LNCAP (cell line): Measurements from ENCODE around the gene PABPC1L.

Experiments used
- CTCF ChIP-seq: fragments of 450-650 bp; IDR thresholded peaks from 2 replicates; pipeline ENCODE4 v1.5.1; 2017; ENCODE audit warnings: mild to moderate bottlenecking

Gene PABPC1L

GRCh38 chr20:44911264-44911921, 1.5 kb downstream of the PABPC1L start:
- TF ChIP-seq CTCF, result peak; percentile 80

GRCh38 chr20:44912189-44912588, 2.3 kb downstream of the PABPC1L start:
- no peak for TF ChIP-seq CTCF

- TF ChIP-seq CTCF, result no peak
These were observed 5.1 kb downstream of the PABPC1L start for GRCh38 chr20:44914924-44915323.

- no peak for TF ChIP-seq CTCF
These were observed 6.7 kb downstream of the PABPC1L start for GRCh38 chr20:44916586-44916985.

- TF ChIP-seq CTCF, result no peak
These were observed 7.5 kb downstream of the PABPC1L start for GRCh38 chr20:44917399-44917798.

GRCh38 chr20:44918342-44918741, 8.5 kb downstream of the PABPC1L start:
- TF ChIP-seq CTCF, result no peak

- no peak for TF ChIP-seq CTCF
These were observed 8.9 kb downstream of the PABPC1L start for GRCh38 chr20:44918761-44919160.

- no peak for TF ChIP-seq CTCF
These were observed 11.6 kb downstream of the PABPC1L start for GRCh38 chr20:44921447-44921846.
